SK-N-SH treated with all-trans-retinoic acid at 6 μM for 48 hours (cell line): ENCODE results near the gene KHSRP.
"Not testable (repeated sequence)": the region's sequence is repeated elsewhere in the genome, so short reads cannot be mapped to it uniquely, and the experiment has no call there.

Experiments
- ATAC-seq: fragments of 200-7000 bp; cut with Tn5 transposase; 3 replicates; pipeline ENCODE4 v1.9.1; 2020; ENCODE audit warnings: mild to moderate bottlenecking, moderate library complexity
- BACH2 ChIP-seq: fragments of 250-450 bp; sonication (Bioruptor Pico); IDR thresholded peaks from 2 replicates; pipeline ENCODE4 v1.9.0; 2021; ENCODE audit warnings: mild to moderate bottlenecking, borderline replicate concordance
- CSDC2 ChIP-seq: fragments of 250-450 bp; sonication (Bioruptor Pico); IDR thresholded peaks from 2 replicates; pipeline ENCODE4 v1.5.0; 2020; ENCODE audit warnings: mild to moderate bottlenecking, moderate library complexity
- ISL1 ChIP-seq: fragments of 250-450 bp; sonication (Bioruptor Pico); IDR thresholded peaks from 2 replicates; pipeline ENCODE4 v2.1.2; 2022; ENCODE audit warnings: mild to moderate bottlenecking, moderate library complexity
- OSR1 ChIP-seq: fragments of 250-450 bp; sonication (Bioruptor Pico); IDR thresholded peaks from 2 replicates; pipeline ENCODE4 v1.8.0; 2022; ENCODE audit warnings: moderate library complexity, mild to moderate bottlenecking, inconsistent platforms
- RARB ChIP-seq: fragments of 250-450 bp; sonication (Bioruptor Pico); IDR thresholded peaks from 2 replicates; pipeline ENCODE4 v1.8.0; 2021; ENCODE audit warnings: mild to moderate bottlenecking, moderate library complexity
- TOX ChIP-seq: fragments of 250-450 bp; sonication (Bioruptor Pico); IDR thresholded peaks from 2 replicates; pipeline ENCODE4 v1.8.0; 2021; ENCODE audit warnings: mild to moderate bottlenecking, moderate library complexity, borderline replicate concordance
- ZC3H10 ChIP-seq: fragments of 250-450 bp; sonication (Bioruptor Pico); IDR thresholded peaks from 2 replicates; pipeline ENCODE4 v1.5.1; 2021; ENCODE audit warnings: mild to moderate bottlenecking, moderate library complexity
- ZFP3 ChIP-seq: fragments of 250-450 bp; sonication (Bioruptor Pico); IDR thresholded peaks from 2 replicates; pipeline ENCODE4 v1.5.0; 2020; ENCODE audit warnings: mild to moderate bottlenecking, moderate library complexity
- ZFP30 ChIP-seq: fragments of 450-650 bp; formaldehyde crosslinking; IDR thresholded peaks from 2 replicates; pipeline ENCODE4 v1.5.0; 2022; ENCODE audit warnings: mild to moderate bottlenecking, moderate library complexity
- ZNF565 ChIP-seq: fragments of 450-650 bp; formaldehyde crosslinking; conservative IDR thresholded peaks from 2 replicates; pipeline ENCODE4 v1.5.0; 2020; ENCODE audit warnings: low read depth, mild to moderate bottlenecking, moderate library complexity
- ZNF70 ChIP-seq: fragments of 450-650 bp; formaldehyde crosslinking; IDR thresholded peaks from 2 replicates; pipeline ENCODE4 v1.5.0; 2020; ENCODE audit warnings: mild to moderate bottlenecking, moderate library complexity
- ZNF8 ChIP-seq: fragments of 450-650 bp; formaldehyde crosslinking; IDR thresholded peaks from 2 replicates; pipeline ENCODE4 v1.5.0; 2020; ENCODE audit warnings: mild to moderate bottlenecking, moderate library complexity
- TF ChIP-seq, protein P1 (sequence below): fragments of 250-450 bp; sonication (Bioruptor Pico); IDR thresholded peaks from 2 replicates; pipeline ENCODE4 v1.8.0; 2021; ENCODE audit warnings: low read depth, mild to moderate bottlenecking, moderate library complexity, borderline replicate concordance
- TF ChIP-seq, protein P2 (sequence below): fragments of 250-450 bp; sonication (Bioruptor Pico); IDR thresholded peaks from 2 replicates; pipeline ENCODE4 v1.5.1; 2020; ENCODE audit warnings: low read depth, mild to moderate bottlenecking, moderate library complexity
- TF ChIP-seq, protein P3 (sequence below): fragments of 250-450 bp; sonication (Bioruptor Pico); IDR thresholded peaks from 2 replicates; pipeline ENCODE4 v1.5.0; 2020; ENCODE audit warnings: mild to moderate bottlenecking, moderate library complexity

KHSRP gene

DNA sequence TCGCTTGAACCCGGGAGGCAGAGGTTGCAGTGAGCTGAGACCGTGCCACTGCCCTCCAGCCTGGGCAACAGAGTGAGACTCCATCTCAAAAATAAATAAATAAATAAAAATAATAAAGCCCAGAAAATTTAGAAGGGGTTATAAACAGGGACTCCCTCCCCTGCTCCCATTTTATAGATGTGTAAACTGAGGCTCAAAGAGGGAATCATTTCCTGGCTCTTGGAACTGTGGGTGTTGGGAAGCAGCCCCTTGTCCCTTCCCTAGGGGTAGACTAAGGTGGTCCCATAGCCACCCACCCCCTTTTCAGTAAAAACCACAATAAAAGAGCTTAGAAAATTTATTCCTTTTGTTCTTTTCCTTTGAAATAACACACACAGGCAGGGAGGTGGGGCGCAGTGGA is 15.1 kb upstream of the KHSRP start:
- ATAC-seq = no peak
- TF ChIP-seq, protein P1, sequence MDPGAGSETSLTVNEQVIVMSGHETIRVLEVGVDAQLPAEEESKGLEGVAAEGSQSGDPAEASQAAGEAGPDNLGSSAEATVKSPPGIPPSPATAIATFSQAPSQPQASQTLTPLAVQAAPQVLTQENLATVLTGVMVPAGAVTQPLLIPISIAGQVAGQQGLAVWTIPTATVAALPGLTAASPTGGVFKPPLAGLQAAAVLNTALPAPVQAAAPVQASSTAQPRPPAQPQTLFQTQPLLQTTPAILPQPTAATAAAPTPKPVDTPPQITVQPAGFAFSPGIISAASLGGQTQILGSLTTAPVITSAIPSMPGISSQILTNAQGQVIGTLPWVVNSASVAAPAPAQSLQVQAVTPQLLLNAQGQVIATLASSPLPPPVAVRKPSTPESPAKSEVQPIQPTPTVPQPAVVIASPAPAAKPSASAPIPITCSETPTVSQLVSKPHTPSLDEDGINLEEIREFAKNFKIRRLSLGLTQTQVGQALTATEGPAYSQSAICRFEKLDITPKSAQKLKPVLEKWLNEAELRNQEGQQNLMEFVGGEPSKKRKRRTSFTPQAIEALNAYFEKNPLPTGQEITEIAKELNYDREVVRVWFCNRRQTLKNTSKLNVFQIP (CRISPR knock-in tag) = no peak
- TF ChIP-seq, protein P2, sequence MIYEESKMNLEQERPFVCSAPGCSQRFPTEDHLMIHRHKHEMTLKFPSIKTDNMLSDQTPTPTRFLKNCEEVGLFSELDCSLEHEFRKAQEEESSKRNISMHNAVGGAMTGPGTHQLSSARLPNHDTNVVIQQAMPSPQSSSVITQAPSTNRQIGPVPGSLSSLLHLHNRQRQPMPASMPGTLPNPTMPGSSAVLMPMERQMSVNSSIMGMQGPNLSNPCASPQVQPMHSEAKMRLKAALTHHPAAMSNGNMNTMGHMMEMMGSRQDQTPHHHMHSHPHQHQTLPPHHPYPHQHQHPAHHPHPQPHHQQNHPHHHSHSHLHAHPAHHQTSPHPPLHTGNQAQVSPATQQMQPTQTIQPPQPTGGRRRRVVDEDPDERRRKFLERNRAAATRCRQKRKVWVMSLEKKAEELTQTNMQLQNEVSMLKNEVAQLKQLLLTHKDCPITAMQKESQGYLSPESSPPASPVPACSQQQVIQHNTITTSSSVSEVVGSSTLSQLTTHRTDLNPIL (CRISPR knock-in tag) = no peak
- TF ChIP-seq ZNF565 (CRISPR knock-in tag) (no peak), RARB (CRISPR knock-in tag) (no peak)
- TF ChIP-seq, protein P3, sequence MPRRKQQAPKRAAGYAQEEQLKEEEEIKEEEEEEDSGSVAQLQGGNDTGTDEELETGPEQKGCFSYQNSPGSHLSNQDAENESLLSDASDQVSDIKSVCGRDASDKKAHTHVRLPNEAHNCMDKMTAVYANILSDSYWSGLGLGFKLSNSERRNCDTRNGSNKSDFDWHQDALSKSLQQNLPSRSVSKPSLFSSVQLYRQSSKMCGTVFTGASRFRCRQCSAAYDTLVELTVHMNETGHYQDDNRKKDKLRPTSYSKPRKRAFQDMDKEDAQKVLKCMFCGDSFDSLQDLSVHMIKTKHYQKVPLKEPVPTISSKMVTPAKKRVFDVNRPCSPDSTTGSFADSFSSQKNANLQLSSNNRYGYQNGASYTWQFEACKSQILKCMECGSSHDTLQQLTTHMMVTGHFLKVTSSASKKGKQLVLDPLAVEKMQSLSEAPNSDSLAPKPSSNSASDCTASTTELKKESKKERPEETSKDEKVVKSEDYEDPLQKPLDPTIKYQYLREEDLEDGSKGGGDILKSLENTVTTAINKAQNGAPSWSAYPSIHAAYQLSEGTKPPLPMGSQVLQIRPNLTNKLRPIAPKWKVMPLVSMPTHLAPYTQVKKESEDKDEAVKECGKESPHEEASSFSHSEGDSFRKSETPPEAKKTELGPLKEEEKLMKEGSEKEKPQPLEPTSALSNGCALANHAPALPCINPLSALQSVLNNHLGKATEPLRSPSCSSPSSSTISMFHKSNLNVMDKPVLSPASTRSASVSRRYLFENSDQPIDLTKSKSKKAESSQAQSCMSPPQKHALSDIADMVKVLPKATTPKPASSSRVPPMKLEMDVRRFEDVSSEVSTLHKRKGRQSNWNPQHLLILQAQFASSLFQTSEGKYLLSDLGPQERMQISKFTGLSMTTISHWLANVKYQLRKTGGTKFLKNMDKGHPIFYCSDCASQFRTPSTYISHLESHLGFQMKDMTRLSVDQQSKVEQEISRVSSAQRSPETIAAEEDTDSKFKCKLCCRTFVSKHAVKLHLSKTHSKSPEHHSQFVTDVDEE (CRISPR knock-in tag) = no peak

DNA sequence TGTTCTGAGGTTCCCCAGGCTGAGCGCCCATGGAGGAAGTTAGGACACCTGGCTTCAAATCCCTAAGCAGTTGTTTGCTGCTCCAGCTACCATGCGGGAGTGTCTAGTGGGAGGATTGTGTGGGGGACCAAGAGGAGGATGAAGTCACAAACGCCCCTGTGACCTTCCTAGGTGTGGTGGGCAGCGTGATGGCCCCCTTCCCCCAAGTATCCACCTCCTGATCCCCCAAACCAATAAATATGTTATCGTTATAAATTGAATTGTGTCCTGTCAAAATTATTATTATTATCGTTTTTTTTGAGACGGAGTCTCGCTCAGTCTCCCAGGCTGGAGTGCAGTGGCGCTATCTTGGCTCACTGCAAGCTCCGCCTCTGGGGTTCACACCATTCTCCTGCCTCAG is 9.1 kb upstream of the KHSRP start, which contains the start of gene SLC25A41:
Gene SLC25A41, minus strand, starts transcription at position 101 of the 400 bp plus-strand sequence. Its CDS starts 70 bp downstream, at position 31.
- ATAC-seq = no peak
- TF ChIP-seq BACH2 (CRISPR knock-in tag) = no peak
- TF ChIP-seq ZC3H10 (CRISPR knock-in tag) = no peak
- TF ChIP-seq CSDC2 (CRISPR knock-in tag) = no peak

DNA sequence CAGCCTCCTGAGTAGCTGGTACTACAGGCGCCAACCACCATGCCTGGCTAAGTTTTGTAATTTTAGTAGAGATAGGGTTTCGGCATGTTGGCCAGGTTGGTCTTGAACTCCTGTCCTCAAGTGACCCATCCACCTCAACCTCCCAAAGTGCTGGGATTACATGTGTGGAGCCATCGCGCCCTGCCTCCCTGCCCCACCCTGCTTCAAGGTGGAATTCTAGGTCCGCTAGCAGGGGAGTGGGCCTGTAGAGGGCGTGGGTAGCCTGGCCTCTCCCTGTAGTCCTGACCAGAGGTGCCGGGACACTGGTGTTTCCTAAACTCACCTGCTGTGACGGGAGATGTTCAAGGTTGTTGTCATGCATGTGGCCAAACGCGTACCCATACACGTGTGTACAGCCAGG is 8.6 kb upstream of the KHSRP start:
- no peak for TF ChIP-seq BACH2 (CRISPR knock-in tag)
- TF ChIP-seq ZNF70 (CRISPR knock-in tag) = no peak
- TF ChIP-seq TOX (CRISPR knock-in tag) = no peak
- no peak for TF ChIP-seq ZC3H10 (CRISPR knock-in tag)
- ATAC-seq = no peak

DNA sequence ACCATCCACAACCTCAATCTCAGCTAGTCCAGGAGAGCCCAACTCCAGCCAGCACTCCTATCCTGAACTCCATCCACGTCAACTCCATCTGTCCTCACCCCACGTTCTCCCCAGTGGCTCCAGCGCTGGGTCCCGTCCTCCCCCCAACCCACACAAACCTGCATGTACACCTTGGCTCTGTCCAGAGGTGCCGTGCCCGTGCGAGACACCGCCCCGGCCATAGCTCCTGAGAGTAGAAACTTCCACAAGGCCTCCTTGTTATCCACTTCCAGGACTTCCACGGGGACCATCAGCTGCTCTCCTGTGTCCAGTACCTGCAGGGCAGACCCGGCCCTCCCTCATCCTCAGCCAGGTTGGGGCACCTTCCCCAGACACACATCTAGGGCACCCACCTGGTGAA is 7.3 kb upstream of the KHSRP start:
- TF ChIP-seq ISL1 (CRISPR knock-in tag) (no peak), ZNF565 (CRISPR knock-in tag) (no peak), CSDC2 (CRISPR knock-in tag) (no peak), OSR1 (CRISPR knock-in tag) (no peak), ZC3H10 (CRISPR knock-in tag) (no peak), ZNF70 (CRISPR knock-in tag) (no peak)
- TF ChIP-seq, protein P2 (CRISPR knock-in tag) = no peak
- no peak for ATAC-seq

DNA sequence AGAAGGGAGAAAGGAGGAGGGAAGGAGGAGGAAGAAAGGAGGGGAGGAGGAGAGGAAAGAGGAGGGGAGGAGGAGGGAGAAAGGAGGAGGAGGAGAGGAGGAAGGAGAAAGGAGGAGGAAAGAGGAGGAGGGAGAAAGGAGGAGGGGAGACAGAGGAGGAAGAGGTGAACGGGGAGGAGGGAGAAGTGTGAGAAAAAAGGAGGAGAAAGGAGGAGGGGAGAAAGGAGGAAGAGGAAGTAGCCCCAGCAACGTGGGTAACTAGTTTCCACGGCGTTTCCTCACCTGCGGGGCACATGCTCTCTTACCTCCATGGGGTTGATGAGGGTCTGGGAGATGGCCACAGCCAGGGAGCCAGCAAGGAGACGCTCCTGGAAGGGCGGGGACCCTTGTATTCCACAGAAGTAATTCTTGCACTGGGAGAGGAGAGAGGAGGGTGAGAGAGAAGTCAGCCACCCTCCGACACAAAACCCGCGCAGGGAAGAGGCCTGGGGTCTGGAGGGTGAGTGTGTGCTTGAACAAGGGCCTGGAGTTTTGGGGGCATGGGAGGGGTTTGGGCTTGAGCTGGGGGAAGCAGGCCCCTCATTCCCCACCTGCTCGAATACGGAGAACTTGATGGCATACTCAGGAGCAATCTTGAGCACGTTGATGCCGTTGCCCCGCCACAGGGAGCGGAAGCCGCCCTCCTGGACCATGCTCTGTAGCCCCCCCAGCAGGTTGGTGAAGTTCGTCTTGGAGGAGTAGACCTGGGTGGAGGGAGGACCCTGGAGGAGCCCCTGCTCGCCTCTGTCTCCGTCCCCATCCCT is 5.0 kb upstream of the KHSRP start:
- ATAC-seq = no peak

DNA sequence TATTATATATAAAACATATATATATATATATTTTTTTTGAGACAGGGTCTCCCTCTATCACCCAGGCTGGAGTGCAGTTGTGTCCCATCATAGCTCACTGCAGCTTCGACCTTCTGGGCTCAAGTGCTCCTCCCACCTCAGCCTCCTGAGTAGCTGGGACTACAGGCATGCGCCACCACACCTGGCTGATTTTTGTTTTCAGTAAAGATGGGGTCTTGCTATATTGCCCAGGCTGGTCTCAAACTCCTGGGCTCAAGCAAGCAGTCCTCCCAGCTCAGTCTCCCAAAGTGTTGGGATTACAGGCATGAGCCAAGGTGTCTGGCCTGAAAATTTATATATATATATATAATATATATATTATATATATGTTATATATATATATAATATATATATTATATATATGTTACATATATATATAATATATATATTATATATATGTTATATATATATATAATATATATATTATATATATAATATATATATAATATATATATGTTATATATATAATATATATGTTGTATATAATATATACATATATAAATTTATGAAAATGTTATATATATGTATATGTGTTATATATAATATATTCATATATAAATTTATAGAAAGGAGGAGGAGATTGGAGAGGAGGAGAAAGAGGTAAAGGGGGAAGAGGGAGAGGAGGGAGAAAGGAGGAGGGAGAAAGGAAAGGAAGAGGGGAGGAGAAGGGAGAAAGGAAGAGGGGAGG is 4.2 kb upstream of the KHSRP start:
- not testable (repeated sequence) for ATAC-seq

More for the DNA sequence above, 5.0 kb upstream of the KHSRP start:
- TF ChIP-seq OSR1 (CRISPR knock-in tag) (no peak), ZNF70 (CRISPR knock-in tag) (no peak), ISL1 (CRISPR knock-in tag) (no peak), ZNF8 (CRISPR knock-in tag) (no peak), BACH2 (CRISPR knock-in tag) (no peak), ZFP30 (no peak), CSDC2 (CRISPR knock-in tag) (no peak), ZFP3 (CRISPR knock-in tag) (no peak)
